Transverse colon (tissue), 4 donors: ENCODE data around the gene ZBTB20.

Experiments used
- CTCF ChIP-seq, 5 experiments: fragments of 200-600 bp in 3 of 5; fragments of 450-650 bp in 2 of 5; sonication (generic) in 3 of 5; IDR thresholded peaks; 1 replicate in 2 of 5; 2 replicates in 3 of 5; pipeline ENCODE4 v1.5.1; 2016 to 2017; ENCODE audit warnings: antibody characterized with exemption in 5 of 5, inconsistent platforms in 3 of 5, mild to moderate bottlenecking in 2 of 5, moderate library complexity in 1 of 5
- EP300 ChIP-seq: sonication (generic); formaldehyde crosslinking; IDR thresholded peaks from one replicate; pipeline ENCODE4 v1.6.1; 2017; ENCODE audit warnings: antibody characterized with exemption, low read depth
- POLR2A ChIP-seq: fragments of 450-650 bp; IDR thresholded peaks from one replicate; pipeline ENCODE4 v1.6.1; 2016; ENCODE audit warnings: antibody characterized with exemption, mild to moderate bottlenecking, moderate library complexity
- POLR2AphosphoS5 ChIP-seq, 3 donors: sonication (generic); formaldehyde crosslinking; IDR thresholded peaks; one replicate each; pipeline ENCODE4 v1.6.1; 2016; ENCODE audit warnings: antibody characterized with exemption in 3 of 3

DNA sequence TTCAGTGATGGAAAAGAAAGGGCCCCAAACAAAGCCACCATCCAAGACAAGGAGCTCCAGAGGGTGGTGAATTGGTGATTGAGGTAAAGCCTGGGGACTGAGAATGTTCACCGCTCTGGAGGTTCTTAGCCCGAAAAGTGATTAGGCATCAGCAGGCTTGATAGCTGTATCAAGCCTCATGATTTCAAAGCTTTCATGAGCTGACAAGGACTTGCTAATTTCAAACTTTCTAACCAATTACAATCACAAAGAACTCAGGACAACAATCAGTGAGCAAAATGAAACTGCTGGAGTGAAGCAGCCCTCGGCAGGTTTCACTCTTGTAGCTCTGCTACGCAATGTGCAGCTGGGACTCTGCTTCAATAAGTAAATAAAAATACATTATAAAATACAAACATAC lies 461.9 kb downstream of the ZBTB20 start:
- TF ChIP-seq POLR2AphosphoS5 (IDR thresholded peaks at IDR 0.05) (no peak), POLR2A (no peak), CTCF (IDR thresholded peaks at IDR 0.05) (no peak), EP300 (no peak)
